Measurements from ENCODE around the gene THSD7A.
"Not testable (repeated sequence)": the region's sequence is repeated elsewhere in the genome, so short reads cannot be mapped to it uniquely, and the experiment has no call there.

The THSD7A gene

GRCh38 chr7:11579141-11579540 is 252.9 kb downstream of the THSD7A start:
- DNase-seq (ENCODE audit: low read depth in 2 of 2): no peak

- no peak for DNase-seq (ENCODE audit: low read depth in 2 of 2)
These were observed 255.7 kb downstream of the THSD7A start for GRCh38 chr7:11576310-11576709.

GRCh38 chr7:11573128-11573750 is 258.8 kb downstream of the THSD7A start:
- no peak for DNase-seq (ENCODE audit: low read depth in 2 of 2)

- no peak for DNase-seq (ENCODE audit: low read depth in 2 of 2)
These were observed 261.0 kb downstream of the THSD7A start for GRCh38 chr7:11570922-11571550.

- DNase-seq (ENCODE audit: low read depth in 2 of 2): no peak
These were observed 261.8 kb downstream of the THSD7A start for GRCh38 chr7:11570205-11570604.

GRCh38 chr7:11567571-11567970 is 264.4 kb downstream of the THSD7A start:
- DNase-seq (ENCODE audit: low read depth in 2 of 2): no peak

- no peak for DNase-seq (ENCODE audit: low read depth in 2 of 2)
These were observed 274.4 kb downstream of the THSD7A start for GRCh38 chr7:11557627-11558026.

GRCh38 chr7:11552676-11553296 is 279.2 kb downstream of the THSD7A start:
- no peak for DNase-seq (ENCODE audit: low read depth in 2 of 2)

- no peak for DNase-seq (ENCODE audit: low read depth in 2 of 2)
These were observed 280.5 kb downstream of the THSD7A start for GRCh38 chr7:11551470-11551869.

GRCh38 chr7:11548532-11548931 is 283.5 kb downstream of the THSD7A start:
- DNase-seq (ENCODE audit: low read depth in 2 of 2): no peak

GRCh38 chr7:11541330-11541729 is 290.7 kb downstream of the THSD7A start:
- no peak for DNase-seq (ENCODE audit: low read depth in 2 of 2)

- DNase-seq (ENCODE audit: low read depth in 2 of 2): no peak
These were observed 291.7 kb downstream of the THSD7A start for GRCh38 chr7:11540271-11540761.

GRCh38 chr7:11539853-11540252 is 292.1 kb downstream of the THSD7A start:
- no peak for DNase-seq (ENCODE audit: low read depth in 2 of 2)

- no peak for DNase-seq (ENCODE audit: low read depth in 2 of 2)
These were observed 293.2 kb downstream of the THSD7A start for GRCh38 chr7:11538751-11539299.

- DNase-seq (ENCODE audit: low read depth in 2 of 2): no peak
These were observed 298.7 kb downstream of the THSD7A start for GRCh38 chr7:11533229-11533820.

- DNase-seq (ENCODE audit: low read depth in 2 of 2): no peak
These were observed 302.6 kb downstream of the THSD7A start for GRCh38 chr7:11529382-11529781.

GRCh38 chr7:11527707-11528106 is 304.3 kb downstream of the THSD7A start:
- DNase-seq (ENCODE audit: low read depth in 2 of 2): no peak

- no peak for DNase-seq (ENCODE audit: low read depth in 2 of 2)
These were observed 307.3 kb downstream of the THSD7A start for GRCh38 chr7:11524476-11525397.

- not testable (repeated sequence) for DNase-seq (ENCODE audit: low read depth in 2 of 2)
These were observed 310.0 kb downstream of the THSD7A start for GRCh38 chr7:11521964-11522499.

- DNase-seq (ENCODE audit: low read depth in 2 of 2): no peak
These were observed 314.1 kb downstream of the THSD7A start for GRCh38 chr7:11517853-11518252.

- no peak for DNase-seq (ENCODE audit: low read depth in 2 of 2)
These were observed 315.7 kb downstream of the THSD7A start for GRCh38 chr7:11516328-11516727.
